Measurements from ENCODE around the gene CHST11. TPM values are rescaled to one million over a fixed set of nuclear protein-coding genes. Genes with fewer than 3 reads are reported as not detected.
A peak's percentile ranks its signal among the peaks of the same experiment; 100 is the strongest.

The CHST11 gene
- total RNA-seq, 1 donor from 2014 or later = 7.7 TPM

- H2AFZ ChIP-seq (replicated peaks) = no peak overlapping the region
- peaks cover 5% of the 10 kb centered on the region for H4K20me1 ChIP-seq (ENCODE audit: low read depth)
- peaks cover 13% of the 10 kb centered on the region for H3K4me1 ChIP-seq
- no peaks in the 10 kb centered on the region for H3K36me3 ChIP-seq
- DNase-seq (ENCODE audit: low spot score) = no peak
- H3K9me3 ChIP-seq (ENCODE audit: low read depth) = no peaks in the 10 kb centered on the region
- no peaks in the 10 kb centered on the region for H3K27me3 Mint-ChIP-seq (ENCODE audit: insufficient read depth, low read depth)
- no peaks in the 10 kb centered on the region for H3F3A ChIP-seq (ENCODE audit: low read depth)
- no peaks in the 10 kb centered on the region for H3K36me3 Mint-ChIP-seq
- H3K4me2 ChIP-seq = no peak overlapping the region
- H3K27me3 ChIP-seq = no peaks in the 10 kb centered on the region
- H3K4me3 Mint-ChIP-seq = no peak overlapping the region
- H3K27ac Mint-ChIP-seq = no peak overlapping the region
- TF ChIP-seq, protein P1, sequence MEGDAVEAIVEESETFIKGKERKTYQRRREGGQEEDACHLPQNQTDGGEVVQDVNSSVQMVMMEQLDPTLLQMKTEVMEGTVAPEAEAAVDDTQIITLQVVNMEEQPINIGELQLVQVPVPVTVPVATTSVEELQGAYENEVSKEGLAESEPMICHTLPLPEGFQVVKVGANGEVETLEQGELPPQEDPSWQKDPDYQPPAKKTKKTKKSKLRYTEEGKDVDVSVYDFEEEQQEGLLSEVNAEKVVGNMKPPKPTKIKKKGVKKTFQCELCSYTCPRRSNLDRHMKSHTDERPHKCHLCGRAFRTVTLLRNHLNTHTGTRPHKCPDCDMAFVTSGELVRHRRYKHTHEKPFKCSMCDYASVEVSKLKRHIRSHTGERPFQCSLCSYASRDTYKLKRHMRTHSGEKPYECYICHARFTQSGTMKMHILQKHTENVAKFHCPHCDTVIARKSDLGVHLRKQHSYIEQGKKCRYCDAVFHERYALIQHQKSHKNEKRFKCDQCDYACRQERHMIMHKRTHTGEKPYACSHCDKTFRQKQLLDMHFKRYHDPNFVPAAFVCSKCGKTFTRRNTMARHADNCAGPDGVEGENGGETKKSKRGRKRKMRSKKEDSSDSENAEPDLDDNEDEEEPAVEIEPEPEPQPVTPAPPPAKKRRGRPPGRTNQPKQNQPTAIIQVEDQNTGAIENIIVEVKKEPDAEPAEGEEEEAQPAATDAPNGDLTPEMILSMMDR (IDR thresholded peaks at IDR 0.05) = no peak
- TF ChIP-seq EZH2phosphoT487 (IDR thresholded peaks at IDR 0.05) (no peak), EZH2 (IDR thresholded peaks at IDR 0.05) (no peak)
- H3K4me3 ChIP-seq = no peak overlapping the region
- H3K79me2 ChIP-seq (ENCODE audit: low read depth) = no peaks in the 10 kb centered on the region
- no peak overlapping the region for H3K9ac ChIP-seq
- H3K9me3 Mint-ChIP-seq = no peaks in the 10 kb centered on the region
- H3K27ac ChIP-seq = no peak overlapping the region
- peaks cover 40% of the 10 kb centered on the region for H3K4me1 Mint-ChIP-seq
Observed at GRCh38 chr12:104710940-104711689, 254.4 kb downstream of the CHST11 start.

DNA sequence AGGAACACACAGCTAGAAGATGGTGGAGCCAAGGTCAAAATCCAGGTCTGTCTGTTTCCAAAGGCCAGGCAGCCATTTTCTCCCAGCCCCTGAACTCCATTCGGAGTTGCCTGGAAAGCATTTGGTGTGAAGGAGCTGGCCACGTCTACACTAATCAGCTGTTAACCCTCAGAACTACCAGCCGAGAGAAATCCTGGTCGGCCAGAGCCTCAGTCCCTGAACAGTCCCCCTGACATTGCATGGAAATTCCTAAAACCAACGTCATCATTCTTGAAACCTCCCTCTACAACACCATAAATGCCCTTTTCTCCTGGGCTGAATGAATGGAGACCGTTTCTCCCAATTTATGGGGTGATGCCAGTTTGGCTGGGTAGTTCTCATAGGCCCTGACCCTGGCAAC lies 255.7 kb downstream of the CHST11 start:
- H4K20me1 ChIP-seq (ENCODE audit: low read depth) = peaks cover 5% of the 10 kb centered on the region
- TF ChIP-seq EZH2phosphoT487 (IDR thresholded peaks at IDR 0.05) = no peak
- TF ChIP-seq, protein P1 (IDR thresholded peaks at IDR 0.05) = no peak
- no peak for TF ChIP-seq EZH2 (IDR thresholded peaks at IDR 0.05)

DNA sequence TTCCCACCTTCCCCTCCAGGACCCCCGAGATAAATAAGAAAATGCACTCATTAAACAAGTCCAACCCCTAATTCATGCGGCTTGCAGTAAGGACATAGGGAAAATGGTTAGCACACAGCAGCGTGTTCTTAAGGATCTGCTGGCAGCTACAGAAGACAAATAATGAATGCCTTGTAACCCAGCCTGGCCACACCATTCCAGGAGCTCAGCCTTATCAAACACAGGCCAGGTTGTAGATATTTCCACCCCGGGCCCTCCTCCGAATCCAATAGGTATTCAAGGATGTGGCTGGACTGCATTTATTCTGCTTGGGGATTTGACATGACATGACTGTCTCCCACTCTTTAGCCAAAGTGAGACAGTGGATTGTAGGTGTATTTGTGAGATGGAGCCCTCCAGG lies 256.2 kb downstream of the CHST11 start:
- DNase-seq (ENCODE audit: low spot score) = no peak
- H3K9ac ChIP-seq = no peak overlapping the region
- no peak for TF ChIP-seq EZH2phosphoT487 (IDR thresholded peaks at IDR 0.05)
- TF ChIP-seq EZH2 (IDR thresholded peaks at IDR 0.05) = no peak
- TF ChIP-seq, protein P1 (IDR thresholded peaks at IDR 0.05) = no peak
- Mint-ChIP-seq H3K27me3 (ENCODE audit: insufficient read depth, low read depth) (no peaks in the 10 kb centered on the region), H3K36me3 (no peaks in the 10 kb centered on the region), H3K9me3 (no peaks in the 10 kb centered on the region), H3K4me1 (peaks cover 47% of the 10 kb centered on the region), H3K27ac (peak overlapping the region; percentile 39), H3K4me3 (no peak overlapping the region)
- no peak overlapping the region for H3K4me3 ChIP-seq
- H3K9me3 ChIP-seq (ENCODE audit: low read depth) = no peaks in the 10 kb centered on the region
- H3K4me1 ChIP-seq = peaks cover 13% of the 10 kb centered on the region
- H2AFZ ChIP-seq (replicated peaks) = no peak overlapping the region
- H3K27ac ChIP-seq = no peak overlapping the region
- no peaks in the 10 kb centered on the region for H3K79me2 ChIP-seq (ENCODE audit: low read depth)
- H3K4me2 ChIP-seq = no peak overlapping the region
- H4K20me1 ChIP-seq (ENCODE audit: low read depth) = peaks cover 6% of the 10 kb centered on the region
- H3F3A ChIP-seq (ENCODE audit: low read depth) = no peaks in the 10 kb centered on the region
- no peaks in the 10 kb centered on the region for H3K27me3 ChIP-seq
- no peaks in the 10 kb centered on the region for H3K36me3 ChIP-seq

More for the DNA sequence above, 255.7 kb downstream of the CHST11 start:
- DNase-seq (ENCODE audit: low spot score) = no peak
- H3K79me2 ChIP-seq (ENCODE audit: low read depth) = no peaks in the 10 kb centered on the region
- no peak overlapping the region for H2AFZ ChIP-seq (replicated peaks)
- Mint-ChIP-seq H3K27ac (peak overlapping the region; percentile 39), H3K9me3 (no peaks in the 10 kb centered on the region), H3K4me1 (peaks cover 52% of the 10 kb centered on the region), H3K36me3 (no peaks in the 10 kb centered on the region), H3K27me3 (ENCODE audit: insufficient read depth, low read depth) (no peaks in the 10 kb centered on the region), H3K4me3 (no peak overlapping the region)
- H3K4me1 ChIP-seq = peaks cover 13% of the 10 kb centered on the region
- H3K27me3 ChIP-seq = no peaks in the 10 kb centered on the region
- no peak overlapping the region for H3K27ac ChIP-seq
- no peak overlapping the region for H3K4me2 ChIP-seq
- H3F3A ChIP-seq (ENCODE audit: low read depth) = no peaks in the 10 kb centered on the region
- H3K9ac ChIP-seq = no peak overlapping the region
- no peaks in the 10 kb centered on the region for H3K9me3 ChIP-seq (ENCODE audit: low read depth)
- no peak overlapping the region for H3K4me3 ChIP-seq
- no peaks in the 10 kb centered on the region for H3K36me3 ChIP-seq

Data from neural progenitor cell (in vitro differentiated cells).